Pancreas (tissue), 10 donors: Measurements from ENCODE around the gene AP5Z1. TPM values are rescaled to one million over a fixed set of nuclear protein-coding genes. Genes with fewer than 3 reads are reported as not detected.

Experiments
- ATAC-seq, 4 donors: fragments of 200-7000 bp; cut with Tn5 transposase; one replicate each; pipeline versions ENCODE4 v1.8.0 to v1.9.1; 2020; ENCODE audit warnings: mild to moderate bottlenecking in 4 of 4, moderate library complexity in 4 of 4
- DNase-seq, 6 donors: peaks; one replicate each; pipeline ENCODE4 v3.0.0-alpha.2; 2020
- FAIRE-seq: peaks from 2 replicates; lab custom pipeline; 2012; peaks lifted over from hg19 to GRCh38; lab: Jason Lieb, UNC
- H3K27ac ChIP-seq, 4 donors: fragments of 200-600 bp; sonication (generic); 1 replicate in 3 of 4; 2 replicates in 1 of 4; pipeline versions ENCODE4 v1.5.0 to v1.8.0; 2020
- H3K27me3 ChIP-seq, 4 donors: fragments of 200-600 bp; one replicate each; pipeline ENCODE4 v1.8.0; 2021
- H3K36me3 ChIP-seq, 3 donors: fragments of 200-600 bp; sonication (generic) in 1 of 3; one replicate each; pipeline versions ENCODE4 v1.5.0 to v1.8.0; 2020 to 2021
- H3K4me1 ChIP-seq, 3 donors: fragments of 200-600 bp; one replicate each; pipeline ENCODE4 v1.8.0; 2021
- H3K4me3 ChIP-seq, 4 donors: fragments of 200-600 bp; sonication (generic) in 2 of 4; one replicate each; pipeline versions ENCODE4 v1.5.0 to v1.8.0; 2020 to 2021
- H3K9me3 ChIP-seq, 4 donors: fragments of 200-600 bp; one replicate each; pipeline ENCODE4 v1.8.0; 2021
- WGBS, 2 donors: extraction: QIAGEN DNeasy Blood & Tissue Kit; methylation state at CpG; one replicate each; pipeline ENCODE4 v1.1.7; 2013; 5-methylcytosine and 5-hydroxymethylcytosine counted together
- intact Hi-C, 3 donors: fragments of 100-400 bp; cut with DNase I; formaldehyde crosslinking; loops; one replicate each; pipeline versions ENCODE4 v1.11.1 to v1.14.2; 2022
- polyA plus RNA-seq, 2 donors: library from polyadenylated mRNA; stranded (reverse); fragments of 200-250 nt; gene quantifications; one replicate each; pipeline ENCODE4 v1.2.3, GENCODE V29; 2013
- total RNA-seq, 6 donors: library from RNA; stranded (reverse); fragmentation: NEBNext Ultra II Directional in 4 of 6; extraction: Animal tissue kit (Norgen Biotek cat#: 25700) in 4 of 6; gene quantifications; one replicate each; pipeline versions ENCODE4 v1.2.1 to v1.2.4, GENCODE V29; 2021 to 2023
- TF ChIP-seq, protein P1 (sequence below), 4 donors: fragments of 200-600 bp; sonication (generic) in 3 of 4; IDR thresholded peaks; one replicate each; pipeline versions ENCODE4 v1.5.0 to v1.8.0; 2021; ENCODE audit warnings: antibody characterized with exemption in 4 of 4
- donor health status: healthy with polysubstance abuse.
- donor health status: DM: no; HTN: no; CAD: no; lungs with moderate emphysema.
- donor health status: DM: no; HTN: no; CAD: no.
- donor health status: control.
- donor health status: control.
- donor health status: Bipolar disorder and iron deficiency.
- donor health status: DM: yes; HTN: yes; CAD: no.
- donor health status: DM: no; HTN: no; CAD: no.
- donor health status: DM: no; HTN: no; CAD: no.
- donor health status: DM: yes; HTN: yes; CAD: no.

Gene AP5Z1
- total and polyA plus RNA-seq, 8 donors = 12.8 to 81.2 (median 18.3) TPM

DNA sequence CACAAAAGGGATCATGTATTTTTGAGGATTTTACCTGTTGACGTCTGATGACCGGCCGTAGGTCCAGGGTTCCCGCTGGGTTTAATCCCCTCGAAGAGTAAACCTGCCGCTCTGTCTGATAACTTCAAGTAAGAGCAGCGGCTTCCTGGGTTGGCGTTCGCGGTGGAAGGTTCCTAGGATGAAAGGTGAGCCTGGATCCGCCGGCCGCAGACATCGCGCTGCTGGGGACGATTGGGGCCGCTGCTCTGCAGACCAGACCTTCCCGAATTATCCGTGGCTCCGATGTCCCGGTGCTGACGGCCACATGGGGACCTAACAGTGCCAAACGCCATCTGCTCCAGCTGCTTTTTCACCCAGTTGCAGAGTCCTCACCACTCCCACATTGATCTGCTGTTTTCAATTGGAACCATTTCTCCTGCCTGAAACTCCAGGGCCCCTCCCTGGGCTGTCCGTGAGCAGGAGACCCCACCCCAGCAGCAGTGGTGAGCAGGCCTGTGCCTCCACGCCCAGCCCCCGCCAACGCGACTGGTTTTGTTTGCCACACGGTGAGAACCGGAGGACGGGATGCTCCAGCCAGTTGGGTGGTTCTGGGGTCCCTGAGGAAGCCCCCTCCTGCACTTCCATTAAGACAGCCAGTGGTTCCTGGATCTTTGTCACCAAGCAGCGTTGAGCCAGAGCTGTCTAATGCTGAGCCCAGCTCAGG, 12.2 kb upstream of the AP5Z1 start:
- WGBS, 2 donors = 94 to 95% methylated on average over 32 of the region's 32 CpGs
- TF ChIP-seq, protein P1, sequence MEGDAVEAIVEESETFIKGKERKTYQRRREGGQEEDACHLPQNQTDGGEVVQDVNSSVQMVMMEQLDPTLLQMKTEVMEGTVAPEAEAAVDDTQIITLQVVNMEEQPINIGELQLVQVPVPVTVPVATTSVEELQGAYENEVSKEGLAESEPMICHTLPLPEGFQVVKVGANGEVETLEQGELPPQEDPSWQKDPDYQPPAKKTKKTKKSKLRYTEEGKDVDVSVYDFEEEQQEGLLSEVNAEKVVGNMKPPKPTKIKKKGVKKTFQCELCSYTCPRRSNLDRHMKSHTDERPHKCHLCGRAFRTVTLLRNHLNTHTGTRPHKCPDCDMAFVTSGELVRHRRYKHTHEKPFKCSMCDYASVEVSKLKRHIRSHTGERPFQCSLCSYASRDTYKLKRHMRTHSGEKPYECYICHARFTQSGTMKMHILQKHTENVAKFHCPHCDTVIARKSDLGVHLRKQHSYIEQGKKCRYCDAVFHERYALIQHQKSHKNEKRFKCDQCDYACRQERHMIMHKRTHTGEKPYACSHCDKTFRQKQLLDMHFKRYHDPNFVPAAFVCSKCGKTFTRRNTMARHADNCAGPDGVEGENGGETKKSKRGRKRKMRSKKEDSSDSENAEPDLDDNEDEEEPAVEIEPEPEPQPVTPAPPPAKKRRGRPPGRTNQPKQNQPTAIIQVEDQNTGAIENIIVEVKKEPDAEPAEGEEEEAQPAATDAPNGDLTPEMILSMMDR (IDR thresholded peaks at IDR 0.05) = no peak
- H3K4me1 ChIP-seq = no peaks in the 10 kb centered on the region
- intact Hi-C loops = no loop called here
- no peak for ATAC-seq
- H3K27me3 ChIP-seq = no peaks in the 10 kb centered on the region
- no peaks in the 10 kb centered on the region for H3K9me3 ChIP-seq
- H3K27ac ChIP-seq = no peak overlapping the region
- H3K4me3 ChIP-seq = no peak overlapping the region
- peaks cover 8 to 37% (median 27%) of the 10 kb centered on the region in 3 donors for H3K36me3 ChIP-seq
- no peak for FAIRE-seq
- DNase-seq = peak in 1 of 6 donors; percentile 60

- 95 to 96% methylated on average over 21 of the region's 21 CpGs for WGBS, 2 donors
- TF ChIP-seq, protein P1 (IDR thresholded peaks at IDR 0.05) = no peak
- Histone ChIP-seq H3K36me3 (peaks cover 8 to 33% (median 27%) of the 10 kb centered on the region in 3 donors), H3K27me3 (no peaks in the 10 kb centered on the region), H3K4me3 (no peak overlapping the region), H3K27ac (no peak overlapping the region), H3K4me1 (no peaks in the 10 kb centered on the region), H3K9me3 (no peaks in the 10 kb centered on the region)
- DNase-seq = peak in 1 of 6 donors; percentile 36
- no peak for FAIRE-seq
- no peak for ATAC-seq
- intact Hi-C loops = no loop called here
These were observed 11.6 kb upstream of the AP5Z1 start for GRCh38 chr7:4763794-4764185.

- WGBS, 2 donors = 92 to 93% methylated on average over 34 to 35 of the region's 35 CpGs
These were observed 10.9 kb upstream of the AP5Z1 start for GRCh38 chr7:4764402-4765007.

GRCh38 chr7:4765776-4766490, 9.5 kb upstream of the AP5Z1 start:
- H3K4me1 ChIP-seq = no peaks in the 10 kb centered on the region
- FAIRE-seq (no peak), DNase-seq (peak in 1 of 6 donors; percentile 50), ATAC-seq (no peak)
- peaks cover 1 to 20% (median 18%) of the 10 kb centered on the region in 3 donors for H3K36me3 ChIP-seq
- WGBS, 2 donors = 84 to 85% methylated on average over 23 of the region's 23 CpGs
- H3K27me3 ChIP-seq = no peaks in the 10 kb centered on the region
- no peak overlapping the region for H3K4me3 ChIP-seq
- intact Hi-C loops = no loop called here
- TF ChIP-seq, protein P1 (IDR thresholded peaks at IDR 0.05) = no peak
- no peak overlapping the region for H3K27ac ChIP-seq
- no peaks in the 10 kb centered on the region for H3K9me3 ChIP-seq

More at GRCh38 chr7:4764402-4765007, 10.9 kb upstream of the AP5Z1 start:
- TF ChIP-seq, protein P1 (IDR thresholded peaks at IDR 0.05) = no peak
- DNase-seq = peak in 1 of 6 donors; percentile 51
- Histone ChIP-seq H3K27ac (no peak overlapping the region), H3K27me3 (no peaks in the 10 kb centered on the region), H3K9me3 (no peaks in the 10 kb centered on the region), H3K4me3 (no peak overlapping the region), H3K4me1 (no peaks in the 10 kb centered on the region), H3K36me3 (peaks cover 3 to 27% (median 26%) of the 10 kb centered on the region in 3 donors)
- ATAC-seq = no peak
- intact Hi-C loops = no loop called here
- no peak for FAIRE-seq
